Femur (tissue), 1 donor: ENCODE measurements around the gene ACOT11.

Source experiments
- DNase-seq: peaks from one replicate; pipeline ENCODE4 v3.0.0-alpha.2; 2017

Gene ACOT11

GRCh38 chr1:54650417-54650816 is 102.4 kb downstream of the ACOT11 start:
- DNase-seq: no peak

GRCh38 chr1:54651608-54652007 is 103.6 kb downstream of the ACOT11 start:
- no peak for DNase-seq

- DNase-seq: no peak
Measured at GRCh38 chr1:54652168-54652567, 104.1 kb downstream of the ACOT11 start.

GRCh38 chr1:54653036-54653435 is 105.0 kb downstream of the ACOT11 start:
- DNase-seq: no peak

- DNase-seq: no peak
Measured at GRCh38 chr1:54658164-54658913, 110.3 kb downstream of the ACOT11 start.
